ENCODE measurements around the gene CISH.

Gene CISH

GRCh38 chr3:50612234-50612882, 784 bp upstream of the CISH start:
- no peak for DNase-seq

DNA sequence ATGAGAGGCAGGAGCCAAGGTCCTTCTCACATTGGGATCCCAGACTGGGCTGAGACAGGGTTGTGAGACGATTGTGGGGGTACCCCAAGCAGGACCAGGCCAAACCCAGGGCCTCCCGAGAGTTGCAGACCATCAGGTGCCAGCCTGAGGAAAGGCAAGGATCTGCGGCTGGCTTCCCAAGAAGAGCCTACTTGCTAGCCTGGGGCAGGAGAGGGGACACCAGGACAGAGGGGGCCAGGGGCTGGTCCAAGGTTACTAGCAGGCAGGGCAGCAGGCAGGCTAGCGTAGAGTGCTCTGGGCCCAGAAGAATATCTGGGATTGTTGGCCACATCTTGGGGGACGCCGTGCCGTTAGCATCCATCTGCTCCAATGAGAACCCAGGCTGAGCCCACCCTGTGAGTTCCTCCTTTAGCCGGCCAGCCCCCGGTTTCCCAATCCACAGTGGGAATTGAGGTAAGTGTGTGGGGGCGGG, 546 bp downstream of the CISH start:
- DNase-seq = no peak

DNA sequence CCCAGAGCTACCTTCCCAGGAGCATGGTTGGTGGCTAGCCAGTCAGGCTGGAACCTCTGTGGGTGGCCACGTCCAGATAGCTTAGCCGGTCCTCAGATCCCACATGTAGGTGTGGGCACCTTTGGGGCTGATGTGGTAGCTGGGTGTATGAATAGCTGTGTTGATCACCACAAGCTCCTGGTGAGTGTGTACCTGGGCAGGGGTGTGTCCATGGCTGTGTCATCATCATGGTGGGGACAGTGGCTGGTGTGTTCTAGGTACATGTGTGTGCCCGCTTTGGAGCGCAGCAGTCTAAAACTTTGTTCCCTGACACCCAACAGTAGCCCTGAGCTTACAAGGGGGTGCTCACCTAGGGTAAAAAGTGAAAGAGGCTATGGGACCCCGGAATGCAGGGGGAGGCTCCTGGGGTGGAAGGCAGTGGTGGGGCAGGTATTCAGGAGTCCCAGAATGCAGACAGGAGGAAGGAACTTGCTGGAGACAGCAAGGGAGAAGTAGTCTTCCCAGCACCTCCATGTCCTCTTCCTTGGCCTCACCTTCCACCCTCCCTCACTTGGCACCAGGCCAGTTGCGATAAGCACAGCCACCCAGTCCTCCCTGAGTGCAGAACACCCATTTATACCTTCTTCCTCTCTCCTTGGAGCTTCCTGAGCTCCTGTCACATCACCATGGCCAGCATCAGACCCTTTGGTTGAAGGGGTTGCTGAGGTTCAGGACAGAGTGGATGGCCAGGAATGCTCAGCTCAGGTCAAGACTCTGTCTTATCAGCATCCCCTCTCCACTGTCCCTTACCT, 1.2 kb downstream of the CISH start:
- DNase-seq = no peak

- no peak for DNase-seq
Observed at GRCh38 chr3:50609763-50610085, 1.9 kb downstream of the CISH start.

- no peak for DNase-seq
Observed at GRCh38 chr3:50609071-50609762, 2.4 kb downstream of the CISH start.

DNA sequence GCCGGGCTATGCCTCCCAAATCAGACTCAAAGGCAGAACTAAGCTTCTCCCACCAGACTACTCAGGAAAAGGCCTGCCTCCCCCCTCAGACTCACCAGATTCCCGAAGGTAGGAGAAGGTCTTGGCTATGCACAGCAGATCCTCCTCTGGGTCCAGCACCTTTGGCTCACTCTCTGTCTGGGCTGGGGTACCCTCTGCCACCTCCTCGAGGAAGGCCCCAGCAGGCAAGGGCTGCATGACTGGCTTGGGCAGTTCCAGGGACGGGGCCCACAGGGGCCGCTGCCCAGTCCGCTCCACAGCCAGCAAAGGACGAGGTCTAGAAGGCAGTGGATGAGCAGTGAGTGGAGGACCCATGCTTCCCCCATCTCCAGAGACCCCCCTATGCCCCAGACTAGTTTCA, 3.3 kb downstream of the CISH start:
- no peak for DNase-seq

GRCh38 chr3:50607271-50608091, 4.1 kb downstream of the CISH start:
- DNase-seq = no peak

DNA sequence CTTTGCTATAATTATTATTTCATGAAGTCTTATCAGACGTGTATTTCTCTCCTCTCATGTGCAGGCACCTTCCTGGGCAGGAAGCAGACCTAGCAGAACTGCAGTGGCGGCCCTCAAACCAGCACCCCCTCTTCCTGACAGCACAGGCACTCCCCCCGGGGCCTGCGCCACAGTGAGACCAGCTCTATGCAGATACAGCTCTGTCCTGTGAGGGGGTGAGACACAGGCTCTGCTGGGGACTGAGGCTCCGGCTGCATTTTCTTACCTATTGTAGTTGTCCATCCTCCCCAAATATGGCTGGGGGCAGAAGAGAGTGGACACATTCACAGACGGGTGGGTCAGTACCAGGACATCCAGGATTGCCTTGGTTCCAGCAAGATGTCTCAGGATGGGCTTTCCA, 5.0 kb downstream of the CISH start:
- DNase-seq = peak in 1 of 2 donors; percentile 39

GRCh38 chr3:50605901-50606326, 5.7 kb downstream of the CISH start:
- DNase-seq = no peak

DNA sequence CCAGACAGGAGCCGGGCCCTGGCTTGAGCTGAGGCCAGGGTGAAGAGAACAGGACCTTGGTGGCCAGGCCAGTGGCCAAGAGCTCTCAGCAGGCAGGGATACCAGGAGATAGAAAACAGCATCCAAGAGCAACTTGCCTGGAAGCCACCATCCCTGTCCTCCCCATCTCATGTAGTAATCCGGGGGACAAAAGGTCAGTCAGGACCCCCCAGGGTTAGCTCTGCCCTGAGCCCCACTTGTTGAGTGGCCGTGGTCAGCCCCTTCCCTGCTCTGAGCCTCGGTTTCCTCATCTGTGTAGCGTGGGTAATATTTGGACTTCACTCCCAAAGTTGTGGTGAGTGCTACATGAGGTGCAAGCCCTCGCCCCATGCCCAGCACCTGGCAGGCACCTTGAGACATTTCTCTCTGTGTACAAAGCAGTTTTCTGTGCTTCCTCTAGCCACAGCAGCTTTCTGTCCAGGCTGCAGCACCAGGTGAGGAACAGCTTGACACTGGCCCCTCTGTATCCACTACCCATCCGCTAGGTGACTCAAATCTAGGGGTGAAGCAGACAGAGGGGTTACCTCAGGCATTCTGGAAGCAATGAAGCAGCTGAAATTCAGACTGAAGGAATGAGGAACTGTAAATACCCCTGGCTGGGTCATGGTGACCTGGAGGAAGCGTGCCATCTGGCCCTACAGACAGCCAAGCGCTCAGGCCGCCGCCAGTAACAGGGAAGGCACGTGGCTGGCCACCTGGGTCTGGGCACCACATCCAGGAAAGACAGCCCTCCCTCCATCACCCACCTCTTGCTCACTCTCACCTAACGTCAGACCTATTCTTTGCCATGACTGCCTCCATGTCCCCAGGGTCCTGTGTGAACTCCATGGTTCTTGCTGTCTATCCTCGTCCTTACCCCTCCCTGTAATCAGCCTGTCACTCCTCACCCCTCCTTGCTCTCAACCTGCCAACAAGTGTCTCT, 6.7 kb downstream of the CISH start:
- peak in 1 of 2 donors; percentile 53 for DNase-seq

- DNase-seq = no peak
Observed at GRCh38 chr3:50604110-50604621, 7.4 kb downstream of the CISH start.

DNA sequence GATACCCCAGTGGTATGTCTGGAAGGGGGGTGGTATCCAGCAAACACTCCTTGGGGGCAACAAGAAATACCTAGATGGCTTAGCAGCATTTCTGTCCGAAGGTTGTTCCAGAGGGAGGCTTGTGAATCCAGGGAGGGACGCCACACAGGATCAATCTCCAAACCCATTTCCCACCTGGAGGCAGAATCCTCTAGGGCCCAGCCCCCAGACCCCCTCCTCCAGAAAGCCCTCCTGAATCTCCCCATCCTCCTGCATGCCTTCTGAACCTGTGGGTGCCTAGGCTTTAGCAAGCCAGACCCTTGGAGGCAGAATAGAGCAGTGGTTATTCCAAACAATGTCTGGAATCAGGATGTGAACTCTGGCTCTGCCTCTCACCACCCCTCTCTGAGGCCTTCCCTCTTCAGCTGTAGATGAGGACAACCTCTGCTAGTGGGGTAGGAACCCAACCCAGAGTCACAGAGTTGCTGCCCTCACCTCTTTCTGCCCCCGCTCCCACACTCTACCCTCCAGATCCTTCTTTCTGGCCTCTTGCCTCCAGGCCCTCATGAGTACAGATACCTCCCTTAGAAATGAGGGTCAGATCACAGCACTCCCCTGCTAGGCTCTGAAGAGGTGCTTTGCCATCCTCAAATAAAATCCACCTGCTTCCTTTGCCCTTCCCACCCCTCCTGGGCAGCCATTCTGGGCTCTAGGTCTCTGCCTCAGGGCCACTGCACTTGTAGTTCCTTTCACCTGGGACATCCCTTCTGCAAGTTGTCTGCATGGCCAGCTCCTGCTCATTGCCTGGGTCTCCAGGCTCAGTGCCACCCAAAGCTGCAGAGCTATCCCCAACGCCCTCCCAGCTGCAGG, 8.1 kb downstream of the CISH start:
- no peak for DNase-seq

GRCh38 chr3:50602595-50603191, 8.9 kb downstream of the CISH start:
- DNase-seq = no peak

DNA sequence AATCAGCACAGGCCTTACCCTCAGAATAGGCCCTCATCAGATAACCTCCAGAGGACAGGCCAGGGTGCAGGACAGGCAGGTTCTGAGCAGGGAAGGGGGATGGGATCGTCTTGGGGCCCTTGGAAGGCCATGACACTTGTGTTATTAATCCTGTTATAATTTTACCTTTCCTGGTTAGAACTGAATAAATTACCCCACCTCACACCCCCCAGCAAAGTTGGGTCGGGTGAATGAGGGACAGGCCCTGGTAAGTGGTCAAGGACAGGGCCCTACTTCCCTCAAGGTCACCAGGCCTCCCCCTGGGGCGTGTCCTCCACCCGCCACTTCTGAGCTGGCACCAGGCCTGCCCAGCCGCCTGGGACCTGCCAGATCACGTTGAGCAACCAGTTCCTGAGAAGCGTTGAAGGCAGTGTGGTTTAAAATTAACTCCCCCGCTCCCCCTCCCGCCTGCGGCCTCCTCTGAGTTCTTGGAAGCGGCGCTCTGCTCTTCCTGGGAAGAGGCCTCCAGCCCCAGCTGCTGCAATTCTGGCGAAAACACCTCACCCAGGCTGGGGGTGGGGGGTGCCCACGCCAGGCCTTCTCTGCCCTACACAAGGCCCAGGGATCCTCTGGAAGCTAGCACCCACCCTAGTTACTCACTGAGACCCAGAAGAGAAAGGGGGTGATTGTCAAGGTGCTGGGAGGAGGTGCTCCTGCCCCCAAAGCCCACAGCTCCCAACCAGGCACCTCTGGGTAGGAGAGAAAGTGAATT, 10.6 kb downstream of the CISH start:
- peak; percentile 58 to 77 for DNase-seq

GRCh38 chr3:50600141-50600753, 11.3 kb downstream of the CISH start:
- no peak for DNase-seq

DNA sequence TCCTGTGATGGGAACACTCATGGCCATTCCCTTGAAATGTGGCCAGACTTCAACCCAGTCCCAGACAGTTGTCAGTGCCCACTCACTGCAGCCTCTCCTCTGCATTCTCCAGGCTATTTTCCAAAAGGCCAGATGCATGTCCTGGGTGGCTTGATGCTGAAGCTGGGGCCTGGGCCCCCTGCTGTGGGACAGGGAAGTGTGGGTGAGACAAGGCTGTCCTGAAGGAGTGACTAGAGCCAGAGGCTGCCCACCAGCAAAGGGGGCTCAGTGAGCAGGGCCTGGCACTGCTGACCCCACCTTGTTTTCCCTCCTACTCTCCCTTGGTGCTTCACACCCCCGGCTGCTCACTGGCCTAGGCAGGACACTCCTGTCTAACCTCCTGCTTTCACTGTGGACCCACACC, 11.9 kb downstream of the CISH start:
- no peak for DNase-seq

DNA sequence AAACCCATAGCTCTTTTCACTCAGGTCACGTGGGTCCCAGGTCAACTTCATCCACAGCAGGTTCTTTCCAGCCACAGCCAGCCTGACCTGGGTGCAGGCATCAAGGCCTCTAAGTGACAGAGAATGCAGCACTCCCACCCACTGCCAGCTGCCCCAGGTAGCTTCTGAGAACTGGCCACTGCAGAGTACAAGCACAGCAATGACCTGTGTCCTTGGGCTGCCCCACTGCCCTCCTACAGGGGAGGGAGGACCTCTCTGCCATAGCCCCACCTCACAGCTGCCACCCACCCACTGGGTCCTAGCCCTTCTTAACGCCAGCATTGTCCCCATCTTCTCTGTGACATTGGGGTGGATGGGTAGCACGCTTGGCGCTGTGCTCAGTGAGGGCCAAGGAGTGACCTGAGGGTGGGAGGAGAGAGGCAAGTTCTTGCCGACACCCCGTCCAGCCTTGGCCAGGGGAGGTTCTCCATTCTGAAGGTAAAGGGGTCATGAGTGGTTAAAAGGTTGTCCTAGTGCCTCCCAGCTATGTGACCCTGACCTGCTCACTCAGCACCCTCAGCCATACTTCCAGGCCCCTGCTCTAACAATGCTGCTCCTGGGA, 12.4 kb downstream of the CISH start:
- no peak for DNase-seq

- no peak for DNase-seq
Observed at GRCh38 chr3:50594253-50594785, 17.3 kb downstream of the CISH start.

Measured in bone marrow (tissue), 2 donors.